Measurements from ENCODE around the gene CNTNAP2.

- TF ChIP-seq POLR2A (IDR thresholded peaks at IDR 0.05) (no peak), CTCF (IDR thresholded peaks at IDR 0.05 in 4 of 5, conservative IDR thresholded peaks at IDR 0.05 in 1 of 5) (no peak)
These were observed 2280.9 kb downstream of the CNTNAP2 start for GRCh38 chr7:148397551-148397950.

Data from gastrocnemius medialis (tissue), 4 donors.